ENCODE measurements around the gene FKTN. TPM values are rescaled to one million over a fixed set of nuclear protein-coding genes. Genes with fewer than 3 reads are reported as not detected.

The FKTN gene
- total RNA-seq, 3 donors from 2014 or later (not counting 1 experiment from before 2014, with no cell fraction given), result 13.0 to 16.1 (median 13.1) TPM

GRCh38 chr9:105632807-105633206 is 74.9 kb downstream of the FKTN start:
- Mint-ChIP-seq H3K36me3 (no peaks in the 10 kb centered on the region), H3K4me3 (no peak overlapping the region), H3K27ac (no peak overlapping the region), H3K27me3 (ENCODE audit: low read depth in 2 of 2) (no peaks in the 10 kb centered on the region), H3K4me1 (no peaks in the 10 kb centered on the region), H3K9me3 (no peaks in the 10 kb centered on the region)
- no peak for TF ChIP-seq CTCF (IDR thresholded peaks at IDR 0.05)
- WGBS (ENCODE audit: insufficient coverage), result 100% methylated on average over 1 of the region's 1 CpG
- intact Hi-C loops (cut with micrococcal nuclease), result no loop called here
- H3K4me1 ChIP-seq (ENCODE audit: control insufficient read depth, insufficient read depth, low read length), result no peaks in the 10 kb centered on the region
- H3K9me3 ChIP-seq (ENCODE audit: control insufficient read depth, insufficient read depth, low read length), result no peaks in the 10 kb centered on the region
- ATAC-seq (no peak), DNase-seq (no peak)
- H3K36me3 ChIP-seq (ENCODE audit: control insufficient read depth, insufficient read depth, low read length), result peaks cover 7% of the 10 kb centered on the region
- H3K4me3 ChIP-seq (ENCODE audit: low read length), result no peak overlapping the region
- no peak overlapping the region for H3K27ac ChIP-seq (ENCODE audit: low read length)
- no peaks in the 10 kb centered on the region for H3K27me3 ChIP-seq (ENCODE audit: control insufficient read depth, insufficient read depth, low read length)

DNA sequence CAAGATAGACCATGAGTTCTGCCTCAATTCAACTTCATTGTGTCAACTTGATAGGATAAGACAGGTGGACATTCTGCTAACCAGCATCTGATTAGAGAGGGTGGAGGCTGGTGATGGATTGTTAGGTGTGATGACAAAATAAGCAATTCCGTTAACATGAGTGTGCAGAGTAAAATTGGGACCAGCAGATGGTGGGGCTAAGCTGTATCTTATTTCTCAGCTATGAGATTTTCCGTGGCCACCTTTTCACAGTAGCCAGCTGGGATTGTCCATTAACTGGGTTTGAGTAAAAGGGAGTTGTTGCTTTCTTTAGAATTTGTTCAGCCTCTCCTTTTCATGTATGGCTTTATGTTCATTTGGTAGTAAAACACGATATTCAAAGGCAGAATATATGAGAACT is 75.5 kb downstream of the FKTN start:
- no peak for ATAC-seq
- no peaks in the 10 kb centered on the region for H3K27me3 Mint-ChIP-seq (ENCODE audit: low read depth in 2 of 2)
- H3K9me3 ChIP-seq (ENCODE audit: control insufficient read depth, insufficient read depth, low read length), result no peaks in the 10 kb centered on the region
- no peaks in the 10 kb centered on the region for H3K36me3 Mint-ChIP-seq
- no peak for DNase-seq
- no peaks in the 10 kb centered on the region for H3K4me1 ChIP-seq (ENCODE audit: control insufficient read depth, insufficient read depth, low read length)
- H3K4me3 Mint-ChIP-seq, result no peak overlapping the region
- 92% methylated on average over 3 of the region's 3 CpGs for WGBS (ENCODE audit: insufficient coverage)
- H3K27ac Mint-ChIP-seq, result no peak overlapping the region
- no peak overlapping the region for H3K27ac ChIP-seq (ENCODE audit: low read length)
- TF ChIP-seq CTCF (IDR thresholded peaks at IDR 0.05), result no peak
- H3K4me1 Mint-ChIP-seq, result no peaks in the 10 kb centered on the region
- H3K9me3 Mint-ChIP-seq, result no peaks in the 10 kb centered on the region
- H3K27me3 ChIP-seq (ENCODE audit: control insufficient read depth, insufficient read depth, low read length), result no peaks in the 10 kb centered on the region
- intact Hi-C loops (cut with micrococcal nuclease), result no loop called here
- H3K4me3 ChIP-seq (ENCODE audit: low read length), result no peak overlapping the region
- H3K36me3 ChIP-seq (ENCODE audit: control insufficient read depth, insufficient read depth, low read length), result peaks cover 7% of the 10 kb centered on the region

DNA sequence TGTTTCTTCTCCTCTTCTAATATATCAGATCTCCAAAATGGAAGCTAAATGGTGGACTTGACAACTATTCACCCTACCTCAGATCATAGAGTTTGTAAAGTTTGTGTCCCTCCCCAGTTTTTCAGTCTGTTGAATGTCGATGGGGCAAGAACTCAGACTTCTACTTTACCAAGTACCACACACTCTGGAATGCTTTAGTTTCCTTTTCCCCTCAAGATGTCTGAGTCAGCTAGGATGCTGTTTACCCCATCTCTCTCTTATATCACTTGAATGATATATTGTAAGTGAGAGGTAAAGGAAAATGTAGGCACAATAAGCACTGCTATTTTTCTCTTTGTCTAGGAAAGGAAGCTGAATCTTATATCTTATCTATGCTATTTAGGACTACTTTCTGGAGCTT is 78.4 kb downstream of the FKTN start:
- H3K36me3 ChIP-seq (ENCODE audit: control insufficient read depth, insufficient read depth, low read length), result peaks cover 10% of the 10 kb centered on the region
- H3K36me3 Mint-ChIP-seq, result no peaks in the 10 kb centered on the region
- no peak overlapping the region for H3K27ac ChIP-seq (ENCODE audit: low read length)
- no peaks in the 10 kb centered on the region for H3K27me3 Mint-ChIP-seq (ENCODE audit: low read depth in 2 of 2)
- ATAC-seq (no peak), DNase-seq (no peak)
- intact Hi-C loops (cut with micrococcal nuclease), result no loop called here
- H3K9me3 ChIP-seq (ENCODE audit: control insufficient read depth, insufficient read depth, low read length), result no peaks in the 10 kb centered on the region
- H3K4me1 ChIP-seq (ENCODE audit: control insufficient read depth, insufficient read depth, low read length), result no peaks in the 10 kb centered on the region
- WGBS (ENCODE audit: insufficient coverage), result 100% methylated on average over 1 of the region's 1 CpG
- H3K27ac Mint-ChIP-seq, result no peak overlapping the region
- no peaks in the 10 kb centered on the region for H3K4me1 Mint-ChIP-seq
- no peak overlapping the region for H3K4me3 Mint-ChIP-seq
- no peaks in the 10 kb centered on the region for H3K27me3 ChIP-seq (ENCODE audit: control insufficient read depth, insufficient read depth, low read length)
- TF ChIP-seq CTCF (IDR thresholded peaks at IDR 0.05), result no peak
- no peak overlapping the region for H3K4me3 ChIP-seq (ENCODE audit: low read length)
- H3K9me3 Mint-ChIP-seq, result no peaks in the 10 kb centered on the region

GRCh38 chr9:105637787-105638395 is 80.0 kb downstream of the FKTN start:
- Histone ChIP-seq H3K36me3 (ENCODE audit: control insufficient read depth, insufficient read depth, low read length) (peaks cover 10% of the 10 kb centered on the region), H3K4me1 (ENCODE audit: control insufficient read depth, insufficient read depth, low read length) (no peaks in the 10 kb centered on the region), H3K27me3 (ENCODE audit: control insufficient read depth, insufficient read depth, low read length) (no peaks in the 10 kb centered on the region), H3K27ac (ENCODE audit: low read length) (no peak overlapping the region), H3K4me3 (ENCODE audit: low read length) (no peak overlapping the region), H3K9me3 (ENCODE audit: control insufficient read depth, insufficient read depth, low read length) (no peaks in the 10 kb centered on the region)
- DNase-seq (no peak), ATAC-seq (no peak)
- intact Hi-C loops (cut with micrococcal nuclease), result no loop called here
- Mint-ChIP-seq H3K4me3 (no peak overlapping the region), H3K27ac (no peak overlapping the region), H3K4me1 (no peaks in the 10 kb centered on the region), H3K9me3 (no peaks in the 10 kb centered on the region), H3K36me3 (no peaks in the 10 kb centered on the region), H3K27me3 (ENCODE audit: low read depth in 2 of 2) (no peaks in the 10 kb centered on the region)
- WGBS (ENCODE audit: insufficient coverage), result 100% methylated on average over 3 of the region's 4 CpGs
- TF ChIP-seq CTCF (IDR thresholded peaks at IDR 0.05), result peak; percentile 26
